Bronchial epithelial cell (primary cell): ENCODE results near the gene EXOSC7. TPM values are rescaled to one million over a fixed set of nuclear protein-coding genes. Genes with fewer than 3 reads are reported as not detected.

Experiments
- DNase-seq: peaks from one replicate; pipeline ENCODE4 v3.0.0-alpha.2; 2010; ENCODE audit warnings: low read depth
- FAIRE-seq: peaks from 2 replicates; lab custom pipeline; 2011; peaks lifted over from hg19 to GRCh38; lab: Jason Lieb, UNC
- H3K27me3 ChIP-seq: 2 replicates; pipeline ENCODE4 v1.5.1; 2011; ENCODE audit warnings: low read length; ENCODE audit not compliant: control insufficient read depth, insufficient read depth
- H3K36me3 ChIP-seq: 2 replicates; pipeline ENCODE4 v1.5.1; 2011; ENCODE audit warnings: low read length; ENCODE audit not compliant: control insufficient read depth, insufficient read depth
- H3K4me3 ChIP-seq: 2 replicates; pipeline ENCODE4 v1.5.1; 2011; ENCODE audit warnings: mild to moderate bottlenecking, low read depth, low read length, control low read depth
- CTCF ChIP-seq: IDR thresholded peaks from 2 replicates; pipeline ENCODE4 v1.5.1; 2011; ENCODE audit warnings: mild to moderate bottlenecking, moderate library complexity, low read length, control low read depth, inconsistent platforms; ENCODE audit not compliant: insufficient read depth, severe bottlenecking
- total RNA-seq: library from RNA; depleted of rRNA; stranded (reverse); fragments of >200 nt; gene quantifications from 2 replicates; pipeline ENCODE4 v1.2.1, GENCODE V29; 2014

The EXOSC7 gene
- total RNA-seq, 1 donor from 2014 or later: 70.3 TPM

- no peak for TF ChIP-seq CTCF
- FAIRE-seq: no peak
Measured at GRCh38 chr3:44969154-44969827, 6.8 kb upstream of the EXOSC7 start.

GRCh38 chr3:44969828-44970179, 6.2 kb upstream of the EXOSC7 start:
- no peak for DNase-seq
- TF ChIP-seq CTCF: no peak

More at GRCh38 chr3:44969154-44969827, 6.8 kb upstream of the EXOSC7 start:
- H3K27me3 ChIP-seq: no peaks in the 10 kb centered on the region
- peaks cover 2% of the 10 kb centered on the region for H3K36me3 ChIP-seq
- no peak for DNase-seq
- H3K4me3 ChIP-seq: no peak overlapping the region

GRCh38 chr3:44970926-44971490, 5.0 kb upstream of the EXOSC7 start:
- no peak for TF ChIP-seq CTCF
- Histone ChIP-seq H3K27me3 (no peaks in the 10 kb centered on the region), H3K36me3 (peaks cover 2% of the 10 kb centered on the region), H3K4me3 (no peak overlapping the region)
- no peak for FAIRE-seq
- peak; percentile 39 for DNase-seq

More at GRCh38 chr3:44969828-44970179, 6.2 kb upstream of the EXOSC7 start:
- Histone ChIP-seq H3K27me3 (no peaks in the 10 kb centered on the region), H3K4me3 (no peak overlapping the region), H3K36me3 (peaks cover 2% of the 10 kb centered on the region)
- no peak for FAIRE-seq

- DNase-seq: no peak
- H3K4me3 ChIP-seq: peak overlapping the region; percentile 61
- H3K27me3 ChIP-seq: no peaks in the 10 kb centered on the region
- H3K36me3 ChIP-seq: peaks cover 2% of the 10 kb centered on the region
- FAIRE-seq: no peak
- no peak for TF ChIP-seq CTCF
Measured at GRCh38 chr3:44974416-44974815, 1.6 kb upstream of the EXOSC7 start.

- FAIRE-seq (no peak), DNase-seq (peak; percentile 89)
- no peaks in the 10 kb centered on the region for H3K36me3 ChIP-seq
- TF ChIP-seq CTCF: no peak
- no peak overlapping the region for H3K4me3 ChIP-seq
- no peaks in the 10 kb centered on the region for H3K27me3 ChIP-seq
Measured at GRCh38 chr3:44981220-44981619, 5.2 kb downstream of the EXOSC7 start.
